Measurements from ENCODE around the gene ERBB4. TPM values are rescaled to one million over a fixed set of nuclear protein-coding genes. Genes with fewer than 3 reads are reported as not detected.

ERBB4 gene
- total RNA-seq, 2 donors from 2014 or later, result 1.0 to 32.8 TPM

DNA sequence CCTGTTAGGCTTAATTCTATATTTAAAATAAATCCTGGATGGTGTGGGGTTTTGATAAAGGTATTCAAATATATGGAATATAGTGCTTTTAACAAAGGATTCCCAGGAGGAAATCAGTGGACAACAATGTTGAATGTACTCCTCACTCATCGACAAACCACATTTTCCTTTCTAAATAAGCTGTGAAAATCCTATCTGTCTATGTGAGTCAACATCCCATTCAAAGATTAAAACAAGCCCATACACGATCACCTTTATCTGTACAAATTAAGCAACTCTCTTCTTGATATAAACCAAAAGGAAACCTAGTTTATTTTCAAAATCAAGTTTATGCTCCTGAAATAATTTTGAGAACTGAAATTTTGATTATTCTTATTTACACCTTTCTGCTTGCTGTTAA, 153.4 kb downstream of the ERBB4 start:
- Histone ChIP-seq H3K27me3 (replicated peaks; ENCODE audit: insufficient read depth) (no peaks in the 10 kb centered on the region), H3K36me3 (no peaks in the 10 kb centered on the region), H3K4me1 (replicated peaks) (no peaks in the 10 kb centered on the region), H3K9me3 (no peaks in the 10 kb centered on the region), H3K27ac (no peak overlapping the region), H3K4me3 (no peak overlapping the region)
- intact Hi-C loops (cut with DNase I), result no loop called here
- DNase-seq (ENCODE audit: low spot score), result no peak
- WGBS, result 33% methylated on average over 2 of the region's 2 CpGs
- TF ChIP-seq, protein P1, sequence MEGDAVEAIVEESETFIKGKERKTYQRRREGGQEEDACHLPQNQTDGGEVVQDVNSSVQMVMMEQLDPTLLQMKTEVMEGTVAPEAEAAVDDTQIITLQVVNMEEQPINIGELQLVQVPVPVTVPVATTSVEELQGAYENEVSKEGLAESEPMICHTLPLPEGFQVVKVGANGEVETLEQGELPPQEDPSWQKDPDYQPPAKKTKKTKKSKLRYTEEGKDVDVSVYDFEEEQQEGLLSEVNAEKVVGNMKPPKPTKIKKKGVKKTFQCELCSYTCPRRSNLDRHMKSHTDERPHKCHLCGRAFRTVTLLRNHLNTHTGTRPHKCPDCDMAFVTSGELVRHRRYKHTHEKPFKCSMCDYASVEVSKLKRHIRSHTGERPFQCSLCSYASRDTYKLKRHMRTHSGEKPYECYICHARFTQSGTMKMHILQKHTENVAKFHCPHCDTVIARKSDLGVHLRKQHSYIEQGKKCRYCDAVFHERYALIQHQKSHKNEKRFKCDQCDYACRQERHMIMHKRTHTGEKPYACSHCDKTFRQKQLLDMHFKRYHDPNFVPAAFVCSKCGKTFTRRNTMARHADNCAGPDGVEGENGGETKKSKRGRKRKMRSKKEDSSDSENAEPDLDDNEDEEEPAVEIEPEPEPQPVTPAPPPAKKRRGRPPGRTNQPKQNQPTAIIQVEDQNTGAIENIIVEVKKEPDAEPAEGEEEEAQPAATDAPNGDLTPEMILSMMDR (IDR thresholded peaks at IDR 0.05), result no peak
- TF ChIP-seq POLR2AphosphoS5 (IDR thresholded peaks at IDR 0.05), result no peak
- no peak for TF ChIP-seq POLR2A (IDR thresholded peaks at IDR 0.05)

DNA sequence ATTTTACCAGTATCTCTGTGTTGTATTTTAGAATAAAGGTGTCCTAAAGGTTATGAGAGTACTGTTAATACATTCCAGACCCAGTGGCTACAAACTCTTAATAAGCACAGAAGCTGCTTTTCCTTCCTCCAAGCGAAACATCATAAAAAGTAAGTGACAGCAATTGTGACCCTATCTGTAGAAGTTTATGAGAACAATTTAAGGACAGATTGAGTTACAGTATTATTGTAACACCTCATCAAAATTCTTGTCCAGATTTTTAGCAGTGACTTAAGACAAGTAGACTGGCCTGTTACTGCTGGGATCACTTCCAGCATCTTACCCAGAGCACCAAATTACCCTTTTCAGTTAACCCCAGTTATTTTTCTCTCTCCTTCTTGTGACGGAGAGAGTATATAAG, 154.6 kb downstream of the ERBB4 start:
- 44% methylated on average over 2 of the region's 2 CpGs for WGBS
- no peak overlapping the region for H3K4me3 ChIP-seq
- no peaks in the 10 kb centered on the region for H3K27me3 ChIP-seq (replicated peaks; ENCODE audit: insufficient read depth)
- no peak for DNase-seq (ENCODE audit: low spot score)
- no peaks in the 10 kb centered on the region for H3K36me3 ChIP-seq
- no peaks in the 10 kb centered on the region for H3K9me3 ChIP-seq
- intact Hi-C loops (cut with DNase I), result no loop called here
- no peaks in the 10 kb centered on the region for H3K4me1 ChIP-seq (replicated peaks)
- H3K27ac ChIP-seq, result no peak overlapping the region
- TF ChIP-seq POLR2A (IDR thresholded peaks at IDR 0.05) (no peak), POLR2AphosphoS5 (IDR thresholded peaks at IDR 0.05) (no peak)
- TF ChIP-seq, protein P1 (IDR thresholded peaks at IDR 0.05), result no peak

DNA sequence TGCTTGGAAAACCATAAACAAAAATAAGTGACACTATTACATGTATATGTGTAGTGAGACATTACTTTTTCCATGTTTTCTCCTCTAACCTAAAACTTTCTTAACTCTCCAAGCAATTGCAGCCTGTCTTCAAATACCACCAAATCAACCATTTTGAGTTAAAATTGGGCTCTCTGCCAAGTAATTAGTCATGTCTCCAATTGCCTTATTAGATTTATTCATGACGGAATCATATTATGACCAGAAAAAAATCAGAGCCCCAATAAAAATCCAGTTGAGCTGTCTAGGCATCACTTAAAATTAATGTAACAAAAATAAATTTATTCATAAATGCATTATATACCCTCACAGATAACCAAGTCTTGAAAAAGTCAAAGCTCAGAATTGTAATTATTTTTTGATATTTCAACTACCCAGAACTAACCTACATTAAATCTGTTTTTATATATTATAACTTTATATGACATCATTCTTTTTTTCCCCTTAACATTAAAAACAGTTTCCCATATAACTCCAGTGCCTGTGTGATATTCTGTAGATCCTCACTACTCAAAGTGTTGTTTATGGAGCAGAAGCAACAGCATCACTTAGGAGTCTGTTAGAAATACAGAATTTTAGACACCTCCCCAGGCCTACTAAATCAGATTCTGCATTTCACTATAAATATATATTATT, 157.0 kb downstream of the ERBB4 start:
- no peaks in the 10 kb centered on the region for H3K27me3 ChIP-seq (replicated peaks; ENCODE audit: insufficient read depth)
- intact Hi-C loops (cut with DNase I), result no loop called here
- WGBS, result 89% methylated on average over 1 of the region's 1 CpG
- H3K36me3 ChIP-seq, result no peaks in the 10 kb centered on the region
- no peaks in the 10 kb centered on the region for H3K9me3 ChIP-seq
- TF ChIP-seq POLR2A (IDR thresholded peaks at IDR 0.05) (no peak), POLR2AphosphoS5 (IDR thresholded peaks at IDR 0.05) (no peak)
- TF ChIP-seq, protein P1 (IDR thresholded peaks at IDR 0.05), result no peak
- H3K4me1 ChIP-seq (replicated peaks), result no peaks in the 10 kb centered on the region
- no peak overlapping the region for H3K4me3 ChIP-seq
- DNase-seq (ENCODE audit: low spot score), result no peak
- H3K27ac ChIP-seq, result no peak overlapping the region

- H3K36me3 ChIP-seq, result no peaks in the 10 kb centered on the region
- H3K27me3 ChIP-seq (replicated peaks; ENCODE audit: insufficient read depth), result no peaks in the 10 kb centered on the region
- H3K4me3 ChIP-seq, result no peak overlapping the region
- H3K9me3 ChIP-seq, result no peaks in the 10 kb centered on the region
- WGBS, result 46% methylated on average over 3 of the region's 3 CpGs
- TF ChIP-seq POLR2AphosphoS5 (IDR thresholded peaks at IDR 0.05), result no peak
- no peak for TF ChIP-seq POLR2A (IDR thresholded peaks at IDR 0.05)
- TF ChIP-seq, protein P1 (IDR thresholded peaks at IDR 0.05), result no peak
- intact Hi-C loops (cut with DNase I), result no loop called here
- H3K27ac ChIP-seq, result no peak overlapping the region
- DNase-seq (ENCODE audit: low spot score), result no peak
- no peaks in the 10 kb centered on the region for H3K4me1 ChIP-seq (replicated peaks)
These were observed 159.5 kb downstream of the ERBB4 start for GRCh38 chr2:212379103-212379502.

- no peaks in the 10 kb centered on the region for H3K4me1 ChIP-seq (replicated peaks)
- WGBS, result 72% methylated on average over 1 of the region's 1 CpG
- intact Hi-C loops (cut with DNase I), result no loop called here
These were observed 171.2 kb downstream of the ERBB4 start for GRCh38 chr2:212367431-212367830.

More at GRCh38 chr2:212367431-212367830, 171.2 kb downstream of the ERBB4 start:
- no peak overlapping the region for H3K4me3 ChIP-seq
- no peaks in the 10 kb centered on the region for H3K9me3 ChIP-seq
- DNase-seq (ENCODE audit: low spot score), result no peak
- H3K27me3 ChIP-seq (replicated peaks; ENCODE audit: insufficient read depth), result no peaks in the 10 kb centered on the region
- TF ChIP-seq POLR2AphosphoS5 (IDR thresholded peaks at IDR 0.05) (no peak), POLR2A (IDR thresholded peaks at IDR 0.05) (no peak)
- TF ChIP-seq, protein P1 (IDR thresholded peaks at IDR 0.05), result no peak
- H3K36me3 ChIP-seq, result no peaks in the 10 kb centered on the region
- no peak overlapping the region for H3K27ac ChIP-seq

All from prostate gland (tissue), 2 donors.